ENCODE results near the gene RNF115. TPM values are rescaled to one million over a fixed set of nuclear protein-coding genes. Genes with fewer than 3 reads are reported as not detected.

Gene RNF115
- total and polyA plus RNA-seq, 2 of the 13 experiments (the other 11 are each of a cell fraction or from before 2014, with no cell fraction given) = 6.0 to 10.1 TPM

DNA sequence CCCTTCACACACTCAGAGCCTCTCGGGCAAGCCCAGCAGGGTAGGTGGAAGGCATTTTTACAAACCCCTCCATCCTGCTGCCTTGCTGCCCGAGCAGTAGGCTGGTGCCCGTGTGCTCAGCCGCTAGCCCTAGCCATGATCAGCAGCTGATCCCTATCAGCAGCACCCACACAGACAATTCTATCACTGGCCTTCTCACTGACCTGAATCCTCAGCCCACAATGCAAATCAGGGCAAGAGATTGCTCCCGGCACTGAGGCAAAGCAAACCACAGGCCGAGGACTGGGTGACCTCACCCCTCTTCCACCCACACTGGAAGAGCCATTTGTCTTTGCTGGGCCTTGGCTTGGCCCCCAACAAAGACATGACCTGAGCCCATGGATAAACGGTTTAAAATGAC, 115.8 kb downstream of the RNF115 start (continued):
- TF ChIP-seq ATF7 (IDR thresholded peaks at IDR 0.05) (no peak), ATF7 (CRISPR knock-in tag; IDR thresholded peaks at IDR 0.05) (no peak), ATM (IDR thresholded peaks at IDR 0.05; ENCODE audit: borderline replicate concordance) (no peak), JUN (CRISPR knock-in tag; IDR thresholded peaks at IDR 0.05) (peak; percentile 71; the same call in 1 of the 2 replicates), POGZ (CRISPR knock-in tag; IDR thresholded peaks at IDR 0.05) (peak; percentile 19; the same call in 1 of the 2 replicates), ZNF644 (CRISPR knock-in tag; IDR thresholded peaks at IDR 0.05; ENCODE audit: low read depth) (peak; percentile 40; the same call in 1 of the 2 replicates)
- TF ChIP-seq, protein P1, sequence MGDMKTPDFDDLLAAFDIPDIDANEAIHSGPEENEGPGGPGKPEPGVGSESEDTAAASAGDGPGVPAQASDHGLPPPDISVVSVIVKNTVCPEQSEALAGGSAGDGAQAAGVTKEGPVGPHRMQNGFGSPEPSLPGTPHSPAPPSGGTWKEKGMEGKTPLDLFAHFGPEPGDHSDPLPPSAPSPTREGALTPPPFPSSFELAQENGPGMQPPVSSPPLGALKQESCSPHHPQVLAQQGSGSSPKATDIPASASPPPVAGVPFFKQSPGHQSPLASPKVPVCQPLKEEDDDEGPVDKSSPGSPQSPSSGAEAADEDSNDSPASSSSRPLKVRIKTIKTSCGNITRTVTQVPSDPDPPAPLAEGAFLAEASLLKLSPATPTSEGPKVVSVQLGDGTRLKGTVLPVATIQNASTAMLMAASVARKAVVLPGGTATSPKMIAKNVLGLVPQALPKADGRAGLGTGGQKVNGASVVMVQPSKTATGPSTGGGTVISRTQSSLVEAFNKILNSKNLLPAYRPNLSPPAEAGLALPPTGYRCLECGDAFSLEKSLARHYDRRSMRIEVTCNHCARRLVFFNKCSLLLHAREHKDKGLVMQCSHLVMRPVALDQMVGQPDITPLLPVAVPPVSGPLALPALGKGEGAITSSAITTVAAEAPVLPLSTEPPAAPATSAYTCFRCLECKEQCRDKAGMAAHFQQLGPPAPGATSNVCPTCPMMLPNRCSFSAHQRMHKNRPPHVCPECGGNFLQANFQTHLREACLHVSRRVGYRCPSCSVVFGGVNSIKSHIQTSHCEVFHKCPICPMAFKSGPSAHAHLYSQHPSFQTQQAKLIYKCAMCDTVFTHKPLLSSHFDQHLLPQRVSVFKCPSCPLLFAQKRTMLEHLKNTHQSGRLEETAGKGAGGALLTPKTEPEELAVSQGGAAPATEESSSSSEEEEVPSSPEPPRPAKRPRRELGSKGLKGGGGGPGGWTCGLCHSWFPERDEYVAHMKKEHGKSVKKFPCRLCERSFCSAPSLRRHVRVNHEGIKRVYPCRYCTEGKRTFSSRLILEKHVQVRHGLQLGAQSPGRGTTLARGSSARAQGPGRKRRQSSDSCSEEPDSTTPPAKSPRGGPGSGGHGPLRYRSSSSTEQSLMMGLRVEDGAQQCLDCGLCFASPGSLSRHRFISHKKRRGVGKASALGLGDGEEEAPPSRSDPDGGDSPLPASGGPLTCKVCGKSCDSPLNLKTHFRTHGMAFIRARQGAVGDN (CRISPR knock-in tag; IDR thresholded peaks at IDR 0.05) = peak; percentile 40; the same call in 1 of the 2 replicates
- TF ChIP-seq, protein P2, sequence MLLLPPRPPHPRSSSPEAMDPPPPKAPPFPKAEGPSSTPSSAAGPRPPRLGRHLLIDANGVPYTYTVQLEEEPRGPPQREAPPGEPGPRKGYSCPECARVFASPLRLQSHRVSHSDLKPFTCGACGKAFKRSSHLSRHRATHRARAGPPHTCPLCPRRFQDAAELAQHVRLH (CRISPR knock-in tag; IDR thresholded peaks at IDR 0.05; ENCODE audit: borderline replicate concordance, low read depth) = 0 out of 2 replicates have a peak, but pooled peaks have one; percentile 29

DNA sequence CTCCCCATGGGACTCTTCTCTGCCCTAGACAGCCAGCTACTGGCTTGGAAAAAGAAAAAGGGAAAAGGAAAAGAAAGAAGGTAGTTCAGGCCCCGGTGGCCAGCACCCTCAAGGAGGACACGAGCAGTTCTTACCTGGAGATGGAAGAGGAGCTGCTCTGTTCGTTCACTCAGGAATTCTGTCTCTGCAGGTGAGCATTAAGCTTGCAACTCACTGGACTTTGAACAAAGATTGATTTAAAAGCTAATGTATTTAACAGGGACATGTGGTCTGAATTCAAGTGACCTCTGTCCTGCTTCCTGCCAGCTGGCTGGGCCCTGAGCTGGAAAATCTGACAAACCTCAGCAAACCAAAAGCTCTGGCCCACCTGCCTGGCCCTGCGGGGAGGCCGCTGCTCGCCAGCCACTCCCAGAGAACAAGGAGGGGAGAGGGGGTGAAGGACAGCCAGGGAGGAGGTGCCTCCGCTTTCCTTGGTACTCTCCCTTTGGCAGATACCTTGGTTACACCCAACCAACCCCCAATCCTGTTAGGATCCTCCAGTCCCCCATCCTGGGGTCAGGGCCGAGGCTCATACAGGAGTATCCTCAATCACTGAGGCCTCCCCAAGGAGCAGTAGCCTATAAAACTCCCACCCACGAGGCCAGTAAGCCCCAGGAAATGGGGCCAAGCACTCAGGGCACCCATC, 116.6 kb downstream of the RNF115 start, which contains the start of gene PDZK1:
Gene PDZK1, minus strand, starts transcription at position 186 of the 685 bp plus-strand sequence. CDS start 19,347 bp downstream, outside the sequence.
- FAIRE-seq = peak; percentile 23
- ChIA-PET POLR2A (interaction anchor here (0.8 to 4.3 kb wide), 7 partner anchors 9 to 117 kb away, joined by 3 to 45 read pairs (median 5); partner anchors contain the start of genes POLR3C and RNF115), CTCF (ENCODE audit: low intra/inter-chr PET ratio, low total read pairs) (no interaction called here)
- H3K9me3 ChIP-seq (ENCODE audit: low read length) = no peaks in the 10 kb centered on the region
- 1% methylated on average over 4 of the region's 9 CpGs for WGBS (ENCODE audit: low lambda C conversion rate)
- intact Hi-C loops (cut with micrococcal nuclease; ENCODE audit: unreplicated experiment) = no loop called here
- peaks cover 98% of the 10 kb centered on the region for H3K4me1 ChIP-seq (ENCODE audit: insufficient read depth, low read length)
- H3K27me3 ChIP-seq (ENCODE audit: control insufficient read depth in 1 of 2, insufficient read depth in 2 of 2, low read length in 2 of 2) = no peaks in the 10 kb centered on the region
- no peaks in the 10 kb centered on the region for H4K20me1 ChIP-seq (ENCODE audit: insufficient read depth, low read length)
- in situ Hi-C loops (cut with HindIII; ENCODE audit: extremely low pct_ligation_motif_present, low pct_unique_long_range_greater_than_20kb) = no loop called here
- DNase-seq (ENCODE audit: low spot score) = peak; percentile 80
- ATAC-seq = peak; percentile 75
- H3K27ac ChIP-seq (ENCODE audit: extremely low read length, insufficient read depth, low read length) = peak within 1 kb of the TSS; percentile 90
- peak within 1 kb of the TSS; percentile 95 for H3K4me2 ChIP-seq (ENCODE audit: low read depth, low read length)
- H3K36me3 ChIP-seq (replicated peaks in 1 of 2; ENCODE audit: control insufficient read depth in 1 of 2, insufficient read depth in 2 of 2, low read length in 2 of 2) = no peaks in the 10 kb centered on the region
- H2AFZ ChIP-seq (ENCODE audit: low read length) = peak within 1 kb of the TSS; percentile 55
- peak within 1 kb of the TSS; percentile 62 to 72 (median 69) for H3K4me3 ChIP-seq (replicated peaks in 1 of 3; ENCODE audit: insufficient read depth in 1 of 3, low read depth in 2 of 3, low read length in 3 of 3)
- peak within 1 kb of the TSS; percentile 73 for H3K9ac ChIP-seq (ENCODE audit: insufficient read depth, low read depth, low read length)
- TSS peak; percentile 58 for BruUV-seq (replicated peaks)
- H3K79me2 ChIP-seq (ENCODE audit: insufficient read depth, low read length) = peaks cover 14% of the 10 kb centered on the region
- TF ChIP-seq ZFX (CRISPR knock-in tag; IDR thresholded peaks at IDR 0.05; ENCODE audit: low read depth) (peak; percentile 82), TAF15 (IDR thresholded peaks at IDR 0.05; ENCODE audit: low read depth, low read length, poor library complexity, severe bottlenecking) (no peak), GABPA (IDR thresholded peaks at IDR 0.05; ENCODE audit: low read depth, low read length) (no peak), GABPA (CRISPR knock-in tag; IDR thresholded peaks at IDR 0.05; ENCODE audit: low read depth) (no peak), ZNF224 (CRISPR knock-in tag; IDR thresholded peaks at IDR 0.05) (no peak)
- TF ChIP-seq, protein P3, sequence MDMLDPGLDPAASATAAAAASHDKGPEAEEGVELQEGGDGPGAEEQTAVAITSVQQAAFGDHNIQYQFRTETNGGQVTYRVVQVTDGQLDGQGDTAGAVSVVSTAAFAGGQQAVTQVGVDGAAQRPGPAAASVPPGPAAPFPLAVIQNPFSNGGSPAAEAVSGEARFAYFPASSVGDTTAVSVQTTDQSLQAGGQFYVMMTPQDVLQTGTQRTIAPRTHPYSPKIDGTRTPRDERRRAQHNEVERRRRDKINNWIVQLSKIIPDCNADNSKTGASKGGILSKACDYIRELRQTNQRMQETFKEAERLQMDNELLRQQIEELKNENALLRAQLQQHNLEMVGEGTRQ (IDR thresholded peaks at IDR 0.05; ENCODE audit: low read depth, low read length) = no peak
- TF ChIP-seq, protein P3 (CRISPR knock-in tag; IDR thresholded peaks at IDR 0.05; ENCODE audit: borderline replicate concordance) = peak; percentile 36; the same call in 1 of the 2 replicates

Data from HepG2 (cell line).